ENCODE data around the gene MYL11. TPM values are rescaled to one million over a fixed set of nuclear protein-coding genes. Genes with fewer than 3 reads are reported as not detected.

The MYL11 gene
- total RNA-seq, 8 experiments from 2014 or later = 1.1 to 7.5 (median 3.0) TPM; not detected in 5

DNA sequence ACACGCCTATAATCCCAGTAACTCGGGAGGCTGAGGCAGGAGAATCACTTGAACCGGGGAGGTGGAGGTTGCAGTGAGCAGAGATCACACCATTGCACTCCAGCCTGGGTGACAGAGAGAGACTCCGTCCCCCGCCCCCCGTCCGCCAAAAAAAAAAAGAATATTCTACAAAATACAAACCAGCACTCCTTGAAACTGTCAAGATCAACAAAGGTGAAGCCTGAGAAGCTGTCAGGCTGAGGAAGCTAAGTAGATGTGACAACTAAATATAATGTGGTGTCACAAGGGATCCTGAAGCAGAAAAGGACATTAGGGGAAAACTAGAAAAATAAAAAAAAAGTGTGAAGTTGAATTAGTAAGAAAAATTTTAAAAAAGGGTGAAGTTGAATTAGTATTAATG is 25.7 kb upstream of the MYL11 start:
- Histone ChIP-seq H3K4me3 (no peak overlapping the region), H3K4me1 (replicated peaks in 1 of 2) (peaks cover under 1 to 2% of the 10 kb centered on the region in 2 donors), H3K27ac (no peak overlapping the region)
- 84 to 100% (median 92%) methylated on average over 1 to 6 of the region's 7 CpGs; no CpG with 5 or more reads in 1 of the 10 experiments for WGBS, 10 experiments
- in situ Hi-C loops (cut with MboI; ENCODE audit: low pct_unique_long_range_greater_than_20kb in 2 of 9, low sequenced_read_pairs in 9 of 9, unreplicated experiment in 9 of 9) = no loop called here
- ATAC-seq (replicated peaks in 6 of 8) = no peak

DNA sequence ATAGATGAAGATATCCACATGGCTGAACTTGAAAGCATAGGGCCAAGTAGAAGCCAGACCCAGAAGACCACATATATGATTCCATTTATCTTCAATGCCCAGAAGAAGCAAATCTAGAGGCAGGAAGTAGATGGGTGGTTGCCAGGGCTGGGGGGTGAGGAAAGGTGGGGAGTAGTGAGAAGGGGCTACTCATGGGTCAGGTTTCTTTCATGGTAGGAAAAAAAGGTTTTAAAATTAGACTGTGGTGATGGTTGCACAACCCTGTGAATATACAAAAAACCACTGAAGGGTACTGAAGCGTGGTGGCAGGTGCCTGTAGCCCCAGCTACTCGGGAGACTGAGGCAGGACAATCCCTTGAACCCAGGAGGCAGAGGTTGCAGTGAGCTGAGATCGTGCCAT is 24.9 kb upstream of the MYL11 start:
- H3K27ac ChIP-seq = no peak overlapping the region

DNA sequence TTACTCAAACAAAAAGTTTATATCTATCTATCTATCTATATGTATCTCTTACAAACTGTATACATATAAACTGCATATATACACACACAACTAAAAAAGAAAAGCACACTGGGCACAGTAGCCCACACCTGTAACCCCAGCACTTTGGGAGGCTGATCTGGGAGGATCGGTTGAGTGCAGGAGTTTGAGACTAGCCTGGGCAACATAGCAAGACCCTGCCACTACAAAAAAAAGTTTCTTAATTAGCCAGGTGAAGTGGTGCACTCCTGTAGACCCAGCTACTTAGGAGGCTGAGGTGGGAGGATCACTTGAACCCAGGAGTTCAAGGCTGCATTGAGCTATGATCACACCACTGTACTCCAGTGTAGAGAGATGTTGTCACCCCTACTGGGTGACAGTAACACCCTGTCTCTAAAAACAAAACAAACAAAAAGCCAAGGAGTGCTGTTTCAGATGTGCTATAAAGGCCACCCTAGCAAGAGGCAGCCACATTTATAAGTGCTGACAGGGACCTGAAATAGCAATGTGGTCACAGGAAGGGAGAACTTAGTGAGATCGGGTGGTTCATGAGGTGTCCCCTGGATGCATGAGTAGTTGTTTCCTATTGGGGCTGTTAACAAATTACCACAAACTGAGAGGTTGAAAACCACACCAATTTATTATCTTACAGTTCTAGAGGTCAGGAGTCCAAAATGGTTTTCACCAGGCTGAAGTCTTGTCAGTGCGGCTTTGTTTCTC is 24.3 kb upstream of the MYL11 start:
- Histone ChIP-seq H3K4me1 (replicated peaks in 1 of 2) (peaks cover 5 to 6% of the 10 kb centered on the region in 2 donors), H3K4me3 (no peak overlapping the region), H3K27ac (no peak overlapping the region)
- ATAC-seq (replicated peaks in 6 of 8) = no peak
- in situ Hi-C loops (cut with MboI; ENCODE audit: low pct_unique_long_range_greater_than_20kb in 2 of 9, low sequenced_read_pairs in 9 of 9, unreplicated experiment in 9 of 9) = no loop called here
- WGBS, 10 experiments = 86 to 100% (median 95%) methylated on average over 1 to 3 of the region's 3 CpGs; no CpG with 5 or more reads in 2 of the 10 experiments

More for the DNA sequence above, 24.9 kb upstream of the MYL11 start:
- H3K4me3 ChIP-seq = no peak overlapping the region
- ATAC-seq (replicated peaks in 6 of 8) = no peak
- WGBS, 10 experiments = 83 to 100% (median 92%) methylated on average over 1 to 3 of the region's 3 CpGs; no CpG with 5 or more reads in 4 of the 10 experiments
- in situ Hi-C loops (cut with MboI; ENCODE audit: low pct_unique_long_range_greater_than_20kb in 2 of 9, low sequenced_read_pairs in 9 of 9, unreplicated experiment in 9 of 9) = no loop called here
- peaks cover 5 to 6% of the 10 kb centered on the region in 2 donors for H3K4me1 ChIP-seq (replicated peaks in 1 of 2)

- no peak for ATAC-seq (replicated peaks in 6 of 8)
- Histone ChIP-seq H3K27ac (no peak overlapping the region), H3K4me1 (replicated peaks in 1 of 2) (peaks cover 6 to 7% of the 10 kb centered on the region in 2 donors), H3K4me3 (no peak overlapping the region)
- 87 to 100% (median 98%) methylated on average over 1 to 11 of the region's 15 CpGs; no CpG with 5 or more reads in 4 of the 10 experiments for WGBS, 10 experiments
- in situ Hi-C loops (cut with MboI; ENCODE audit: low pct_unique_long_range_greater_than_20kb in 2 of 9, low sequenced_read_pairs in 9 of 9, unreplicated experiment in 9 of 9) = no loop called here
These were observed 23.6 kb upstream of the MYL11 start for GRCh38 chr16:30351001-30351441.

DNA sequence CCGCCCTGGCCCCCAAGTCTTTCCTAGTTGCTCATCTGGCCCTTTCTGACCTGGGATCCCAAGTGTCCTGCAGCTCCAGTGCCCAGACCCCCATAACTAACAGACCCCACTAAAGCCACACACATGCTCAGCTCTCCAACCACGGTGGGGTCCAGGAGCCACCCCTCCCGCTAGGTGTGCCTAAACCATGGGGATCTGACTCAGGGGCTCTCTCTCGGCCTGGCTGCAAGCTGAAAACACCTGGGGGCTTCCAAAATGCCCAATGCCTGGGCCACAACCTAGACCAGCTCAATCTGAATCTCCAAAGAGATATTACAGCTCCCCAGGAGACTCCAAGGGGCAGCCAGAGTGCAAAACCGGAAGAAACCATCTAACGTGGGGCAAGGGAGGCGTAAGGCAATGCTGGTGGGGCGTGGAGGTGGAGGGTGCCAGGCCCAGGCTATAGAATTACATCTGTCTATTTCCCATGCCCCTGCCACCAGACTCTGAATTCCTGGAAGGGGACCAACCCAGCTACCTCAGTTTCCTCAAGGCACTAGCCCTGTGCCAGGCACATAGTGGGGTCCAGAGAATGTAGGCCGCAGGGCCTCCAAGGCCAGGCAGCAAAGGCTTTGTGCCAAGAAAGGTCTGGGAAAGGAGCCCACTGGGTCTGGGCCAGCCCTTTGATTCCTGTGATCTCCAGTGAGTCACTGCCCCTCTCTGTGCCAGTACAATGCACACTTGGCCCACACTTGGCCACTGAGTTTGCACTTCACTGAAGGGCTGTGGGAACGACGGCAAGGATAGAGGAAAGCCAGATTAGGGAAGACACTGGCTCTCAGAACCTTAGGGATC is 22.8 kb upstream of the MYL11 start:
- ATAC-seq (replicated peaks in 6 of 8) = no peak
- Histone ChIP-seq H3K4me3 (no peak overlapping the region), H3K4me1 (replicated peaks in 1 of 2) (peaks cover 10 to 14% of the 10 kb centered on the region in 2 donors), H3K27ac (no peak overlapping the region)
- in situ Hi-C loops (cut with MboI; ENCODE audit: low pct_unique_long_range_greater_than_20kb in 2 of 9, low sequenced_read_pairs in 9 of 9, unreplicated experiment in 9 of 9) = no loop called here
- WGBS, 10 experiments = 8 to 100% (median 88%) methylated on average over 1 to 7 of the region's 11 CpGs; no CpG with 5 or more reads in 3 of the 10 experiments

- Histone ChIP-seq H3K27ac (no peak overlapping the region), H3K4me1 (replicated peaks in 1 of 2) (peaks cover 10 to 14% of the 10 kb centered on the region in 2 donors), H3K4me3 (no peak overlapping the region)
- in situ Hi-C loops (cut with MboI; ENCODE audit: low pct_unique_long_range_greater_than_20kb in 2 of 9, low sequenced_read_pairs in 9 of 9, unreplicated experiment in 9 of 9) = no loop called here
- no peak for ATAC-seq (replicated peaks in 6 of 8)
- 40 to 100% (median 89%) methylated on average over 1 to 4 of the region's 14 CpGs; no CpG with 5 or more reads in 1 of the 10 experiments for WGBS, 10 experiments
These were observed 21.9 kb upstream of the MYL11 start for GRCh38 chr16:30352488-30353401.

- peak overlapping the region in 3 of 5 donors; percentile 79 to 99 (median 86) for H3K4me3 ChIP-seq
- no peak for ATAC-seq (replicated peaks in 6 of 8)
- in situ Hi-C loops (cut with MboI; ENCODE audit: low pct_unique_long_range_greater_than_20kb in 2 of 9, low sequenced_read_pairs in 9 of 9, unreplicated experiment in 9 of 9) = no loop called here
- peaks cover 10 to 14% of the 10 kb centered on the region in 2 donors for H3K4me1 ChIP-seq (replicated peaks in 1 of 2)
- WGBS, 10 experiments = 55 to 96% (median 80%) methylated on average over 1 to 8 of the region's 23 CpGs; no CpG with 5 or more reads in 5 of the 10 experiments
- H3K27ac ChIP-seq = no peak overlapping the region
These were observed 21.0 kb upstream of the MYL11 start for GRCh38 chr16:30353438-30354129.

GRCh38 chr16:30354423-30355143 is 20.0 kb upstream of the MYL11 start:
- ATAC-seq (replicated peaks in 6 of 8) = peak; percentile 26 to 58 (median 40)
- 0 to 4% (median 0%) methylated on average over 1 to 6 of the region's 36 CpGs; no CpG with 5 or more reads in 4 of the 10 experiments for WGBS, 10 experiments
- H3K27ac ChIP-seq = peak overlapping the region; percentile 92 to 94
- H3K4me3 ChIP-seq = peak overlapping the region; percentile 79 to 99 (median 88)
- peaks cover 10 to 14% of the 10 kb centered on the region in 2 donors for H3K4me1 ChIP-seq (replicated peaks in 1 of 2)
- in situ Hi-C loops (cut with MboI; ENCODE audit: low pct_unique_long_range_greater_than_20kb in 2 of 9, low sequenced_read_pairs in 9 of 9, unreplicated experiment in 9 of 9) = no loop called here

DNA sequence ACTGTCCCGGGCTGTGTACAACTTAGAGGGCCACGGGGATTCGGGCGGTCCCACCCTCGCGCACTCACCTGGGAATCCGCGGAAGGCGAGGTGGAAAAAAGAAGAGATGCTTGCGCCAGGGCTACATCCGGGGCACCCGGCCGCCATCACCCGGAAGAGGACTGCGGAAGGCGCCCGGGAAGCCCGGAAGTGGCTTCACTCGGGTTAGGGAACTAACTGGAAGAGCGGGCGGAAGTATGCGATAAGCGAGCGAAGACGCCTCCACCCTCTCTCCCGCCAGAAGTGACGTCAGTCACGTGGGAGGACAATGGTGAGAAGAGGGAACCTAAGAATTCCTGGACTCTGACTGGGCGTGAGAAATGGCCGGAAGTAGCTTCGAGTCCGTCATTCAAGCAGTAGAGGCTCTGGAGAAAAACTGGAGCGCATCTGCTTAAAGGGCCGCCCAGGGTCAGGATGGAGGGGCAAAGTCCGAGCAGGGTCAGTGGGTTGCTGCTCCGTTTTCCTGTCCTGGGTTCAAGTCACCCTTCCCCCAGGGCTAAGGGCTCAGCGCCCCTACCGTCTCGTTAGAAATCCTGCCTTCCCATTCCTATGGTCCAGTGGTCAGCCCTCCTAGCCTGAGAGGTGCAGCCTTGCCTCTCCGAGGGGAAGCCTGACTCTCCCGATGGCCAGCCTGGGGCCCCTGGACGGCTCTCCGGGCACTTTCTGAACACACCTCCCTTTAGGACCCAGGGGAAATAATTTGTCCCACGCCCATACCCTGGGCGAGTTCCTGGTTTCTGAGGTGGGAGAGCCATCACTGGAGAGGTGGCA is 19.3 kb upstream of the MYL11 start, which contains the start of gene CD2BP2:
Gene CD2BP2 (minus strand): TSS at position 165 of the 810 bp plus-strand sequence. CDS start 627 bp downstream, outside the sequence.
- in situ Hi-C loops (cut with MboI; ENCODE audit: low pct_unique_long_range_greater_than_20kb in 2 of 9, low sequenced_read_pairs in 9 of 9, unreplicated experiment in 9 of 9) = no loop called here

DNA sequence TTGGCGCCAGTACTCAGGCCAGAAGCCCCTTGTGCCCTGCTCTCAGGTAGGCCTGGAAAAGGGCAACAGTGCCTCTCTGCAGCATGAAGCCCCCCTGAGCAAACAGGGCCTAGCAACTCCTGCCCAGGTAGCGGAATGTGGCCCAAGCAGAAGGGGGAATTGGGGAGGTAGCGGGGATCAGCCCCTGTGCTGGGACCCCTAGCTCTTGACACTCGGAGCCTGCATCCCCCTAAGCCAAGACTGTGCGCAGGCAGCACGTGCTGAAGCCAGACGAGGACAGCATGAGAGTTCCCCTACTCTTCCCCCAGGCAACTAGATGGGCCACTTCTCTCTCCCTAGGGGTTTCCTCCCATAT is 18.7 kb upstream of the MYL11 start:
- in situ Hi-C loops (cut with MboI; ENCODE audit: low pct_unique_long_range_greater_than_20kb in 2 of 9, low sequenced_read_pairs in 9 of 9, unreplicated experiment in 9 of 9) = no loop called here
- no peak for ATAC-seq (replicated peaks in 6 of 8)
- H3K4me1 ChIP-seq (replicated peaks in 1 of 2) = peaks cover 10 to 14% of the 10 kb centered on the region in 2 donors
- peak overlapping the region; percentile 79 to 99 (median 88) for H3K4me3 ChIP-seq
- peak overlapping the region; percentile 90 to 94 for H3K27ac ChIP-seq
- 0 to 60% (median 50%) methylated on average over 1 to 3 of the region's 7 CpGs; no CpG with 5 or more reads in 6 of the 10 experiments for WGBS, 10 experiments

More for the DNA sequence above, 19.3 kb upstream of the MYL11 start, which contains the start of gene CD2BP2:
- Histone ChIP-seq H3K4me3 (peak within 1 kb of the TSS; percentile 79 to 99 (median 88)), H3K27ac (peak within 1 kb of the TSS; percentile 92 to 94), H3K4me1 (replicated peaks in 1 of 2) (peaks cover 10 to 14% of the 10 kb centered on the region in 2 donors)
- peak; percentile 86 to 96 (median 92) for ATAC-seq (replicated peaks in 6 of 8)
- WGBS, 10 experiments = 0 to 2% (median 0%) methylated on average over 1 to 21 of the region's 45 CpGs; no CpG with 5 or more reads in 3 of the 10 experiments

Measured in motor neuron (in vitro differentiated cells).